Cardiac muscle cell (in vitro differentiated cells and primary cell): ENCODE results near the gene GALNT10. TPM values are rescaled to one million over a fixed set of nuclear protein-coding genes. Genes with fewer than 3 reads are reported as not detected.

Experiments used
- DNase-seq, 2 donors: peaks; one replicate each; pipeline versions ENCODE4 v3.0.0 to v3.0.0-alpha.2; 2010 to 2017; ENCODE audit warnings: low read depth in 1 of 2, low spot score in 1 of 2
- H3K27ac ChIP-seq: fragments of 200-600 bp; sonication (generic); 2 replicates; pipeline ENCODE4 v1.5.1; 2016
- H3K27me3 ChIP-seq: fragments of 200-600 bp; sonication (generic); 2 replicates; pipeline ENCODE4 v1.6.0; 2016; ENCODE audit warnings: control low read depth
- H3K36me3 ChIP-seq: fragments of 200-600 bp; sonication (generic); 2 replicates; pipeline ENCODE4 v1.5.1; 2016; ENCODE audit warnings: control low read depth
- H3K4me1 ChIP-seq: fragments of 200-600 bp; sonication (generic); 2 replicates; pipeline ENCODE4 v1.8.1; 2017; ENCODE audit warnings: low read depth, mild to moderate bottlenecking, mixed run types
- H3K4me3 ChIP-seq: fragments of 200-600 bp; sonication (generic); 2 replicates; pipeline ENCODE4 v1.5.1; 2016; ENCODE audit warnings: mild to moderate bottlenecking
- H3K9me3 ChIP-seq: fragments of 200-600 bp; sonication (generic); 2 replicates; pipeline ENCODE4 v1.5.1; 2017; ENCODE audit warnings: low read depth, mild to moderate bottlenecking, control low read depth
- polyA plus RNA-seq: library from polyadenylated mRNA; unstranded; fragments of >200 nt; fragmentation: Nextera tagmentation; extraction: Ambion mirVana; gene quantifications from 2 replicates; pipeline ENCODE4 v1.2.1, GENCODE V29; 2016
- total RNA-seq: library from RNA; depleted of rRNA; stranded (reverse); fragments of >200 nt; gene quantifications from 2 replicates; pipeline ENCODE4 v1.2.3, GENCODE V29; 2016
- TF ChIP-seq, protein P1 (sequence below): IDR thresholded peaks from 2 replicates; pipeline ENCODE4 v1.5.1; 2012; ENCODE audit warnings: low read depth, mild to moderate bottlenecking, low read length

Gene GALNT10
- total and polyA plus RNA-seq, 2 experiments from 2014 or later = 8.2 TPM

DNA sequence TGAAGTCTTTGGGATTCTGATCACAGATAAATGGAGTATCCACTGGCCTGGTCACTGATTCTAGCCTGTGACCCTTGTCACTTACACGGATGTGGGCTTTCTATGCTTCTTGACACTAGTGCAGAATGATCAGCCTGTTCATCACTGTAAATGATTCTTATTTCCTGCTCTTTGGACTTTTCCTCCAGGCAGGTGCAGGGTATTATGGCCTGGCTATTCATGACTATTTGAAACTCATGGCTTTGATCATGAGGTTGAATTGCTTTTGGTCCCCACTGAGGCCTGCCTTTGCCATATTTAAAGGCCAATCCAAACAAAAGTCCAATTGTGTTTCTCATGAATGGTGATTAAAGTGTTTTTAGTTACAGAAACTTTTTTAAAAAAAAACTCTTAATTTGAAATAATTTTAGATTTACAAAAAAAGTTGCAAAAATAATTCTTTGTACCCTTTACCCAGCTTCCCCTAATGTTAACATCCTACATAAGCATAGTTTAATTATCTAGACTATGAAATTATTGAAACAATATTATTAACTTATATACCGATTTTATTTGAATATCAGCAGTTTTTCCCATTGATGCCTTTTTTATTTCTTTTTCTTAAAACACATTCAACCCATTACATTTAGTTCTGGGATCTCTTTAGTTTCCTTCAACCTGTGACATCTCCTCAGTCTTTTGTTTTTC, 68.1 kb downstream of the GALNT10 start:
- no peak overlapping the region for H3K27ac ChIP-seq
- TF ChIP-seq, protein P1, sequence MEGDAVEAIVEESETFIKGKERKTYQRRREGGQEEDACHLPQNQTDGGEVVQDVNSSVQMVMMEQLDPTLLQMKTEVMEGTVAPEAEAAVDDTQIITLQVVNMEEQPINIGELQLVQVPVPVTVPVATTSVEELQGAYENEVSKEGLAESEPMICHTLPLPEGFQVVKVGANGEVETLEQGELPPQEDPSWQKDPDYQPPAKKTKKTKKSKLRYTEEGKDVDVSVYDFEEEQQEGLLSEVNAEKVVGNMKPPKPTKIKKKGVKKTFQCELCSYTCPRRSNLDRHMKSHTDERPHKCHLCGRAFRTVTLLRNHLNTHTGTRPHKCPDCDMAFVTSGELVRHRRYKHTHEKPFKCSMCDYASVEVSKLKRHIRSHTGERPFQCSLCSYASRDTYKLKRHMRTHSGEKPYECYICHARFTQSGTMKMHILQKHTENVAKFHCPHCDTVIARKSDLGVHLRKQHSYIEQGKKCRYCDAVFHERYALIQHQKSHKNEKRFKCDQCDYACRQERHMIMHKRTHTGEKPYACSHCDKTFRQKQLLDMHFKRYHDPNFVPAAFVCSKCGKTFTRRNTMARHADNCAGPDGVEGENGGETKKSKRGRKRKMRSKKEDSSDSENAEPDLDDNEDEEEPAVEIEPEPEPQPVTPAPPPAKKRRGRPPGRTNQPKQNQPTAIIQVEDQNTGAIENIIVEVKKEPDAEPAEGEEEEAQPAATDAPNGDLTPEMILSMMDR = no peak
- no peak for DNase-seq
- peaks cover 4% of the 10 kb centered on the region for H3K4me1 ChIP-seq
- H3K9me3 ChIP-seq = no peaks in the 10 kb centered on the region
- H3K27me3 ChIP-seq = no peaks in the 10 kb centered on the region
- H3K4me3 ChIP-seq = no peak overlapping the region
- H3K36me3 ChIP-seq = no peaks in the 10 kb centered on the region

DNA sequence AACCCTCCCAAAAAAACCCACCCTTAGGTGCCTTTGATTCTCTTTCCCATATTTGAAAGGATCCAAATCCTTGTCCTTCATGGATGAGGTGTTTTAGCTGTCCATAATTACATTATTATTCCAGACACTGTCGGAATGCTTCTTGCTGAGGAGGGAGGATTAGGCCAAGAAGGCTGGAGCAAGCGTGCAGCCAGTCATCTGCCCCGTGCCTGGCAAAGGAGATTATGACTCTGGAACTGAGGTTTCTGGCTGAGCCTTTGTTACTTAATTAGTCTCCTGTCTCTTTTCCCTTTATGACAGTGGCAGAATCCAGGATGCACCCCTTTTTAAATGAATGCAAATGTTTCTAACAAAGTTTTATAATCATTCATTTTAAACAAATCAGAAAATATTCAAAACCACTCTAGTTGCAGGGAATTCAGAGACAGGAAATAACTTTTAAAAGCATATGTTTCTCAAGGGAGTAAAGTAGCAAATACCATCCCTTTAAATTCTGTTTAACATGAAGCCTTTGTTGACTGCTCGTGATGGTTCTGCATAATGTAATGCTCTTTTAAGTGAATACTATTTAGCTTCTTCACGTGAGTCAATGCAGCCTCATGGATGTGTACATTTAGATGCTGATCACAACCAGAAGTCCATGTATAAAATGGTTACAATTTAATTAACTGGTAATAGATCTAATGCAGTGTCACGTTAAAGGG, 69.8 kb downstream of the GALNT10 start:
- TF ChIP-seq, protein P1 = no peak
- Histone ChIP-seq H3K27me3 (no peaks in the 10 kb centered on the region), H3K4me3 (no peak overlapping the region), H3K9me3 (no peaks in the 10 kb centered on the region), H3K27ac (no peak overlapping the region), H3K36me3 (no peaks in the 10 kb centered on the region), H3K4me1 (peaks cover 4% of the 10 kb centered on the region)
- peak in 1 of 2 donors; percentile 37 for DNase-seq

DNA sequence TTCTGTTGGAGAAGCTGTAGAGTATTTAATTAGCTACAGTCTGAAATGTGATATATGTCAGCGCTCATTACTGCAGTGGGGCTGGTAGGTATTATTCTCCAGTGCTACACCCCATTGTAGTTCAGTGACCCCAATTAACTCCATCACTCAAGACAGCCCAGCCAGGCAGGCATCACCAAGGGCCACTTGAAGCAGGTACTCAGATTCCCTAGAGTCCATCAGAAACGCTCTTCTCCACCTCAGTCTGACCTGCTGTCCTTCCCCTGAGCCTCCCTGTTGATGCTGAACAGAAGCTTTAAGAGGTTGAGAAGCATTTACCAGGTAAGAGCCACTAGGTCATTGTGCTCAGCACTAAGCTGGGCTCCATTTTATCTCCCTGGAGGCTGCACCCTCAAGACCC, 71.8 kb downstream of the GALNT10 start:
- no peak overlapping the region for H3K4me3 ChIP-seq
- H3K27me3 ChIP-seq = no peaks in the 10 kb centered on the region
- no peak overlapping the region for H3K27ac ChIP-seq
- DNase-seq = no peak
- TF ChIP-seq, protein P1 = no peak
- no peaks in the 10 kb centered on the region for H3K9me3 ChIP-seq
- H3K4me1 ChIP-seq = peaks cover 1% of the 10 kb centered on the region
- no peaks in the 10 kb centered on the region for H3K36me3 ChIP-seq

DNA sequence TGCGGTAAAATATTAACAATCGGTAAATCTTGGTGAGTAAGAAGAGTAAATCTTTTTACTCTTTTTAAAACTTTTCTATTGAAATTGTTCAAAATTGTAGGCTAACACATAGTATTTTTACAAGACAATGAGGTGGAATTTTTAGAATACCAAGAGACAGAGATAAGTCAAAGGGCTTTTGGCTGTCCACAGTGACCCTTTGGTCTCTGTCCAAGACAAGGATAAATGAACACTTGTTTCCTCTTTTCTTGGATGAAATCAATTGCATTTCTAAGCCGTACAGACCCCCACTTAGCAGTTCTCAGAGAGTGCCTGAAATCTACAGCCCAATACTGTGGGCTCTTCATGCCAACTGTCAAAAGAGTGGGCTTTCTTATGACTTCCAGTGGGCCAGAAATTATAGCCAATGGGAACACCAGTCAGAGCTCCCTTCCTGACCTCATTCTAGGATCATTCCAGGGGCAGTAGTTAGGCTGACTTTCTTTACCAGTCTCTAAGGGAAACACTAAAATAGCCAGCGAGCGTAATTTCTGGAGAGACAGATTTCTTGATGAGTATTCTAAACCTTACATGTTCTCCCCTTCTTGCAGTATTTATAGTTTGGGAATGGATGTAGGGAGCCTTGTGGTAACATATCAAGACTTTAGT, 74.1 kb downstream of the GALNT10 start:
- no peaks in the 10 kb centered on the region for H3K4me1 ChIP-seq
- no peak overlapping the region for H3K4me3 ChIP-seq
- no peak for DNase-seq
- H3K27me3 ChIP-seq = no peaks in the 10 kb centered on the region
- H3K36me3 ChIP-seq = no peaks in the 10 kb centered on the region
- TF ChIP-seq, protein P1 = no peak
- H3K9me3 ChIP-seq = no peaks in the 10 kb centered on the region
- H3K27ac ChIP-seq = no peak overlapping the region

DNA sequence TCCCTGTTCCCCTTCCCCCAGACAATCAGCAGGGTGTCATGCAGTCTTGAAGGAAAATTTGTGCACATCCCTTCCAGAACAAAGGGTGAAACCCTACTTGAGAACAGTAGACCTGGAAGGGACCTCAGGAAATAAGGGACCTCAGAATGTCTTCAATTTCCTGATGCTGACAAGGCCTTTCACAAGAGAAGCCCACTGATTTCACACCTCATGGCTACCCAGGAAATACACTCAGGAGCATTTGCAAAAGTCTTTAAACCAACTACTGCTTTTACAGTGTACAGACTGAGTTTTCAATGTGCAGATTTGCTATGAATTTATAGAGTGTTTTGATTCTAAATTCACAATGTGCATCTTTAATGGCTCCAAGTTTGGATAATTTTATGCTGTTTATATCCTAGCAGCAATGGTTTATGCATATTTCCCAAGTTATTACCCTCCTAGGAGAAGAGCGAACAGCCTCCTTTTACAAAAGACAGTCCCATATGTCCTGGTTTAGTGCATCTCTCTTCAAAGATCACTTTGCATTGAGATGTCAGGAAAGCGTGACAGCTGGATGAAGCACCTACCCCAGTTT, 74.8 kb downstream of the GALNT10 start:
- Histone ChIP-seq H3K27ac (no peak overlapping the region), H3K4me3 (no peak overlapping the region), H3K27me3 (no peaks in the 10 kb centered on the region), H3K4me1 (no peaks in the 10 kb centered on the region), H3K9me3 (no peaks in the 10 kb centered on the region), H3K36me3 (no peaks in the 10 kb centered on the region)
- no peak for DNase-seq
- TF ChIP-seq, protein P1 = no peak
